ENCODE results near the gene DAPK3. TPM values are rescaled to one million over a fixed set of nuclear protein-coding genes. Genes with fewer than 3 reads are reported as not detected.

The DAPK3 gene
- total RNA-seq, 1 experiment from 2014 or later = 66.6 TPM

- POLR2A ChIA-PET = no interaction called here
- TF ChIP-seq SIN3A (IDR thresholded peaks at IDR 0.05; ENCODE audit: borderline replicate concordance, insufficient read depth, low read depth, low read length) (no peak), REST (IDR thresholded peaks at IDR 0.05; ENCODE audit: insufficient read depth in 1 of 2, low read depth in 2 of 2, low read length in 1 of 2) (no peak), POLR2AphosphoS5 (IDR thresholded peaks at IDR 0.05; ENCODE audit: low read depth, low read length) (no peak), TCF7L2 (IDR thresholded peaks at IDR 0.05; ENCODE audit: low read depth, low read length) (no peak)
- TF ChIP-seq, protein P1, sequence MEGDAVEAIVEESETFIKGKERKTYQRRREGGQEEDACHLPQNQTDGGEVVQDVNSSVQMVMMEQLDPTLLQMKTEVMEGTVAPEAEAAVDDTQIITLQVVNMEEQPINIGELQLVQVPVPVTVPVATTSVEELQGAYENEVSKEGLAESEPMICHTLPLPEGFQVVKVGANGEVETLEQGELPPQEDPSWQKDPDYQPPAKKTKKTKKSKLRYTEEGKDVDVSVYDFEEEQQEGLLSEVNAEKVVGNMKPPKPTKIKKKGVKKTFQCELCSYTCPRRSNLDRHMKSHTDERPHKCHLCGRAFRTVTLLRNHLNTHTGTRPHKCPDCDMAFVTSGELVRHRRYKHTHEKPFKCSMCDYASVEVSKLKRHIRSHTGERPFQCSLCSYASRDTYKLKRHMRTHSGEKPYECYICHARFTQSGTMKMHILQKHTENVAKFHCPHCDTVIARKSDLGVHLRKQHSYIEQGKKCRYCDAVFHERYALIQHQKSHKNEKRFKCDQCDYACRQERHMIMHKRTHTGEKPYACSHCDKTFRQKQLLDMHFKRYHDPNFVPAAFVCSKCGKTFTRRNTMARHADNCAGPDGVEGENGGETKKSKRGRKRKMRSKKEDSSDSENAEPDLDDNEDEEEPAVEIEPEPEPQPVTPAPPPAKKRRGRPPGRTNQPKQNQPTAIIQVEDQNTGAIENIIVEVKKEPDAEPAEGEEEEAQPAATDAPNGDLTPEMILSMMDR (IDR thresholded peaks at IDR 0.05) = no peak
- no TSS peak for BruUV-seq (replicated peaks)
Observed at GRCh38 chr19:4013886-4014540, 43.1 kb upstream of the DAPK3 start.

GRCh38 chr19:4012975-4013634 lies 42.2 kb upstream of the DAPK3 start:
- DNase-seq (ENCODE audit: low read depth, low spot score) = no peak
- Histone ChIP-seq H3K4me1 (ENCODE audit: control insufficient read depth, insufficient read depth, low read length) (peaks cover 12% of the 10 kb centered on the region), H3K9me3 (ENCODE audit: control insufficient read depth, insufficient read depth, low read depth, low read length) (no peaks in the 10 kb centered on the region), H3K36me3 (ENCODE audit: control insufficient read depth, insufficient read depth, low read length) (no peaks in the 10 kb centered on the region), H3K27me3 (ENCODE audit: control insufficient read depth, insufficient read depth, low read length) (no peaks in the 10 kb centered on the region), H3K27ac (ENCODE audit: low read length) (no peak overlapping the region), H3K4me3 (ENCODE audit: low read depth in 2 of 2, low read length in 2 of 2) (no peak overlapping the region)
- no peak for TF ChIP-seq REST (IDR thresholded peaks at IDR 0.05; ENCODE audit: insufficient read depth in 1 of 2, low read depth in 2 of 2, low read length in 1 of 2)
- TF ChIP-seq, protein P1 (IDR thresholded peaks at IDR 0.05) = no peak
- TF ChIP-seq SIN3A (IDR thresholded peaks at IDR 0.05; ENCODE audit: borderline replicate concordance, insufficient read depth, low read depth, low read length) = no peak
- TF ChIP-seq POLR2AphosphoS5 (IDR thresholded peaks at IDR 0.05; ENCODE audit: low read depth, low read length) = no peak
- no peak for TF ChIP-seq TCF7L2 (IDR thresholded peaks at IDR 0.05; ENCODE audit: low read depth, low read length)
- ChIA-PET CTCF (no interaction called here), POLR2A (no interaction called here)
- in situ Hi-C loops (cut with HindIII; ENCODE audit: low pct_unique_long_range_greater_than_20kb, low sequenced_read_pairs) = no loop called here
- ATAC-seq = no peak
- no TSS peak for BruUV-seq (replicated peaks)
- intact Hi-C loops (cut with micrococcal nuclease; ENCODE audit: unreplicated experiment) = no loop called here

More at GRCh38 chr19:4013886-4014540, 43.1 kb upstream of the DAPK3 start:
- CTCF ChIA-PET = no interaction called here
- no peak overlapping the region for H3K4me3 ChIP-seq (ENCODE audit: low read depth in 2 of 2, low read length in 2 of 2)
- no peaks in the 10 kb centered on the region for H3K36me3 ChIP-seq (ENCODE audit: control insufficient read depth, insufficient read depth, low read length)
- no peak overlapping the region for H3K27ac ChIP-seq (ENCODE audit: low read length)
- in situ Hi-C loops (cut with HindIII; ENCODE audit: low pct_unique_long_range_greater_than_20kb, low sequenced_read_pairs) = no loop called here
- H3K9me3 ChIP-seq (ENCODE audit: control insufficient read depth, insufficient read depth, low read depth, low read length) = no peaks in the 10 kb centered on the region
- ATAC-seq (no peak), DNase-seq (ENCODE audit: low read depth, low spot score) (no peak)
- H3K4me1 ChIP-seq (ENCODE audit: control insufficient read depth, insufficient read depth, low read length) = peaks cover 6% of the 10 kb centered on the region
- no peaks in the 10 kb centered on the region for H3K27me3 ChIP-seq (ENCODE audit: control insufficient read depth, insufficient read depth, low read length)
- intact Hi-C loops (cut with micrococcal nuclease; ENCODE audit: unreplicated experiment) = no loop called here
